ENCODE measurements around the gene NUTM2D.
A peak's percentile ranks its signal among the peaks of the same experiment; 100 is the strongest.
"Not testable (repeated sequence)": the region's sequence is repeated elsewhere in the genome, so short reads cannot be mapped to it uniquely, and the experiment has no call there.

NUTM2D gene, protein sequence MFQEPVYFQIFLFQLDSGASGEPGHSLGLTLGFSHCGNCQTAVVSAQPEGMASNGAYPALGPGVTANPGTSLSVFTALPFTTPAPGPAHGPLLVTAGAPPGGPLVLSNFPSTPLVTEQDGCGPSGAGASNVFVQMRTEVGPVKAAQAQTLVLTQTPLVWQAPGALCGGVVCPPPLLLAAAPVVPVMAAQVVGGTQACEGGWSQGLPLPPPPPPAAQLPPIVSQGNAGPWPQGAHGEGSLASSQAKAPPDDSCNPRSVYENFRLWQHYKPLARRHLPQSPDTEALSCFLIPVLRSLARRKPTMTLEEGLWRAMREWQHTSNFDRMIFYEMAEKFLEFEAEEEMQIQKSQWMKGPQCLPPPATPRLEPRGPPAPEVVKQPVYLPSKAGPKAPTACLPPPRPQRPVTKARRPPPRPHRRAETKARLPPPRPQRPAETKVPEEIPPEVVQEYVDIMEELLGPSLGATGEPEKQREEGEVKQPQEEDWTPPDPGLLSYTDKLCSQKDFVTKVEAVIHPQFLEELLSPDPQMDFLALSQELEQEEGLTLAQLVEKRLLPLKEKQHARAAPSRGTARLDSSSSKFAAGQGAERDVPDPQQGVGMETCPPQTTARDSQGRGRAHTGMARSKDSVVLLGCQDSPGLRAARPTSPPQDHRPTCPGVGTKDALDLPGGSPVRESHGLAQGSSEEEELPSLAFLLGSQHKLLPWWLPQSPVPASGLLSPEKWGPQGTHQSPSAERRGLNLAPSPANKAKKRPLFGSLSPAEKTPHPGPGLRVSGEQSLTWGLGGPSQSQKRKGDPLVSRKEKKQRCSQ

DNA sequence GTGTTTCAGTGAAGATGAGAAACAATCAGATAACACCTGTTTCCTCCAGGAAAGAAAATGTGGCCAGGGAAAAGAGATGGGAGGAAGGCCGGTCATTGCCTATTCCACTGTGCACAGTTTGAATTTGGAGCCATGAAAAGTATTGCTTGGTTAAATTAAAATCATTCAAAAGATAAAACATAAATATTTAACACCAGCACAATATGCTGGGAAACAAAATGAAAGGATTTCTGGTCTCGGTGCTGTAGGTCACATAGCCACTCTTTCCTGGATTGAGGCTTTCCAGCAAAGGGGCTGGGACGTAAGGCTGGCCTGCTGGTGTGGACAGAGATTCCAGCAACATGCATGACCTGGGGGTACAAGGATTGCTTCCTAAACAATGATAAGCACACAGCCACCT is at the start of gene NUTM2D:
Gene NUTM2D (plus strand): TSS at position 301 of the 400 bp plus-strand sequence. CDS start 522 bp downstream, outside the sequence.
- not testable (repeated sequence) for DNase-seq (ENCODE audit: low read depth in 2 of 2)

DNA sequence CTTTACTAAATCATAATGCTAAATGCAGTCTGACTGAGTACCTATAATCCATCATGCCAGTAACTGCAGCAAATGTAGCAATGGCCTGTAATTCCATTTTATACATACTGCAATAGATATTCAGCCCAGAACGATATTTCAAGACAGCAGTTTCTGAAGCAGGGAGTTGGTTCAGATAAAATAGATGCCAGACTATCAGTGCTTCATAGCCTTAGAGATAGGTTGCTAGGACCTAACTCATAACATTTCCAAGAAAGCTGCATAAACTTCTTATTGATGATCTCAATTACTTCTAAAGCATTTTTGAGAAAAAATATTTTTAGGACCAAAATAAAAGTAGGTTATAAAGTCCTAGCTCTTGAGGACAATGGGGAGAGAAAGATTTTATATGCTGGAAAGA is 48.8 kb upstream of the NUTM2D start:
- DNase-seq (ENCODE audit: low read depth in 2 of 2): not testable (repeated sequence)

DNA sequence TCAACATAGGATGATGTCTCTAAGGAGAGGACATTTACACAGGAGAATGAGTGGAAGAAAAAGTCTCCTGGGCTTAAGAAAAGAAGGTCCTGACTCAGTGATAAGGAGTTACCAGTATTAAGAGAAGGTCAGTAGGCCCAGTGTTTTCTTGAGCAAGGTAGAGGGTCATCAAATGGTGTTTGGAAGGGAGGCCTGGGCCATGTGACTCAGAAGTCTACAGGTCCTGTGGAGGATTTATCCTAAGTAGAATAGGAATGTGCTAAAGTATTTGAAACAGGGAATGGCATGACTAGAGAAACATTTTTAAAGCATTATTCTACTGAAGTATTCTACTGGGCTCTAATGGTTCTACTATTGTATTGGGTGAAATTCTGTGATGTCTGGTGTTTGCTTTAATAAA is 47.9 kb upstream of the NUTM2D start:
- DNase-seq (ENCODE audit: low read depth in 2 of 2): not testable (repeated sequence)

DNA sequence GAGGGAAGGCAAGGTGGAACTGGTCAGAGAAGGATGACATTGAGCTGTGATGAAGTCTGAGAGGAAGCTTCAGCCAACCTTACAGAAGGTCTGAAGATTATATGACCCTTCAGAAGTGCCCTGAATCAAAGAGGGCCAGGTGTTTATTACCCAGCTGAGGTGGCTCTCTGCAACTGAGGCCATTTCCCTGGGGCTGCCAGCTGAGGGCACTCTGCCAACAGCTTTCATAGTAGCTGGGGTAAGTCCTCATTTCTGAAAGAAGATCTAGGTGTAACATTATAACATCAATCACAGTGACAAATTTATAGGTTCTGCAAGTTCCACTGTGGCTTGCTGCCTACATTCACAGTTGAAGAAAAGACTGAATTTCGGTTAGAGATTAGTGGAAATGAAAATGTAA is 46.0 kb upstream of the NUTM2D start:
- DNase-seq (ENCODE audit: low read depth in 2 of 2): not testable (repeated sequence)

DNA sequence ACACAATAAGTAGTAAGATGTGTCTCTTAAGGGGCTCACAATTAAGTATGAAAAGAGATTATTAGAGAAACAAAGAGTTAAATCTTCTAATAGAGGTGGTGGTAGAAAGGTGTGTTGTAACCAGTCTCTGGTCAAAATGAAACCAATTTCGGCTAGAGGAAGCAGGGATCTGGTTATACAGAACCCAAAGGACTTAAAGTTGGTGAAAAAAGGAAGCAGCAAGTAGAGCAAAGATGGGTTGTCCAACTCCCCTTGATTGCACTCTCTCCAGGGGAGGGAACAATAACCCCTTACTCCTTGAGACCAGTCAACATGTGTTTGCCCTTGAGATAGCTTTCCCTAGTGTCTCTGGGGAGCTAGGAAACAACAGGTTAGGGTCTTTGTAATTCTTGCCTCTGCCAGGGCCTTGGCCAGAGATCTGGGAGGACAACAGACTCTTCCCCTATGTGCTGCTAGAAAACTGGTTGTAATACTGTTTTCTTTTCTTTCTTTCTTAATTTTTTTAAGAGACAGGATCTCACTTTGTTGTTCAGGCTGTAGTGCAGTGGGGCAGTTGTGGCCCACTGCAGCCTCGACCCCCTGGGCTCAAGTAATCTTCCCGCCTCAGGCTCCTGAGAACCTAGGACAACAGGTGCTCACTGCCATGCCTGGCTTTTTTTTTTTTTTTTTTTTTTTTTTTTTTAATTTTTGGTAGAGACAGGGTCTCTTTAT is 43.7 kb upstream of the NUTM2D start:
- DNase-seq (ENCODE audit: low read depth in 2 of 2): not testable (repeated sequence)

DNA sequence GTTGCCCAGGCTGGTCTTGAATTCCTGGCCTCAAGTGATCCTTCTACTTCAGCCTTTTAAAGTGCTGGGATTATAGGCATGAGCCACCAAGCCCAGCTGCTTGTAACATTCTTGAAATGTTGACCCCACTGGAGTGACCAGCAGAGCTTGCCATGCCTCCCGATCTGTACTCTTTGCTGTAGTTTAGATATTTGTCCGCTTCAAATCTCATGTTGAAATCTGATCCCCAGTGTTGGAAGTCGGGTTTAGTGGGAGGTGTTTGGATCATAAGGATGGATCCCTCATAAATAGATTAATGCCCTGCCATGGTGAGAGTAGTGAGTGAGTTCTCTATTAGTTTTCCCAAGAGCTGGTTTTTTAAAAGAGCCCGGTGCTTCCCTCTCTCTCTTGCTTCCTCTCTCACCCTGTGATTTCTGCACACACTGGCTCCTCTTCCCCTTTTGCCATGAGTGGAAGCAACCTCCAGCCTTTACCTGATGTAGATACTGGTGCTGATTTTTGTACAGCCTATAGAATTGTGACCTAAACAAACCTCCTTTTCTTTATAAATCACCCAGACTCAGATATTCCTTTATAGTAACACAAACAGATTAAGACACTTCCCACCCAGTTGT is 43.1 kb upstream of the NUTM2D start:
- DNase-seq (ENCODE audit: low read depth in 2 of 2): not testable (repeated sequence)

DNA sequence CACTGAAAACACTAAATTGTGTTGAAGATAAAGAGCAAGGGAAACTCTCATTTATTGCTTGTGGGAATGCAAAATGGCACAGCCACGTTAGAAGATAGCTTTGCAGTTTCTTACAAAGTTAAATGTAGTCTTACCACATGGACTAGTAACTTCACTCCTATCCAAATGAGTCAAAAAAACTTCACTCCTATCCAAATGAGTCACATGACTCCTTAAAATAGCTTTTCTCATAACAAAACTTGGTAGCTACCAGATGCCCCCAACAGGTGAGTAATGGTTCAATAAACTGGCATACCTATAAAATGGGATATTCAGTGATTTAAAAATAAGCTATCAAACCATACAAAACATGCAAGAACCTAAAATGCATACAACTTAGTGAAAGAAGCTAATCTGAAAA is 36.0 kb upstream of the NUTM2D start:
- not testable (repeated sequence) for DNase-seq (ENCODE audit: low read depth in 2 of 2)

DNA sequence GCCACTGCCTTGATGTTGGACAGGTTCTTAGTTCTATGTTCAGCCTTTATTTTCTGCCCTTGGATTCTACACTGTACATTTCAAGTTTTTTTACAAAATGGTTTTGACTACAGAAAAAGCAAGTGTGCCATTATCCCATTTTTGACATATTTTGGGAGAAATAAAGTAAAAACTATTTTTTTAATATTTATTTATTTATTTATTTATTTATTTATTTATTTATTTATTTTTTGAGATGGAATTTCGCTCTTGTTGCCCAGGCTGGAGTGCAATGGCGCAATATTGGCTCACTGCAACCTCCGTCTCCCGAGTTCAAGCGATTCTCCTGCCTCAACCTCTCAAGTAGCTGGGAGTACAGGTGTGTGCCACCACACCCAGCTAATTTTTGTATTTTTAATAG is 33.0 kb upstream of the NUTM2D start:
- not testable (repeated sequence) for DNase-seq (ENCODE audit: low read depth in 2 of 2)

DNA sequence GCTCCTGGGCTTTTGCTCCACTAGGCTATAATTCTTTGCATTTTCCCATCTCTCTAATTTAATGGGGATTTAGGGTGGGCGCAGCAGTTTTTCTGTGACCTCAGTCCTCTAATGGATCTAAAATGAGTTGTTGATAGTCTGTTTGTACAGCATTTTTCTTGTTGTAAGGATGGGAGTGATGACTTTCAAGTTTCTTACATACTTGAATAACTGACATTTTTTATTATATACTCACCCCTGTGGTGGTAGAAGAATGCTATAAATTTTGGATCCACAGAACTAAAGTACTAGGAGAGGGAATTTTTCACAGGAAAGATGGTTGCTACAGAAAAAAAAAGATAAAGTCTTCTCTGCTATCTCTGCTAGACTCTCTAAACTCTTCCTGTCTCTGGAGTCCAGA is 29.6 kb upstream of the NUTM2D start:
- DNase-seq (ENCODE audit: low read depth in 2 of 2): not testable (repeated sequence)

DNA sequence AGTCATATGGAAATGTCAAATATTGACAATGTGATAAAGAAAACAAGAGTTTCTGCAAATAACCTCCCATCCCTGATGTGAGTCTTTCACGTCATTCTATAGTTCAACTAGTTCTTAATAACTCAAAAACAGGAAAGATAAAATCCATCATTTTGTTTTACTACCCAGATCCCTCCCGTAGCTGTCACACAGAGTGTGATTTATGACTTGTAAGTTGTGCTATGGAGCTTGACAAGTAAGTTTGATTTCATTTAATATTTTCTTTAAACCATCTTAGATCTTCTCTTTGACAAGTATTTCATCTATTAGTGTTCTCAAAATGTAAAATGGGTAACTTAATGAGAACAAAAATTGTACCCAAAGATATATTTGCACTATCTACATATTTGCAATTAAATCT is 28.4 kb upstream of the NUTM2D start:
- not testable (repeated sequence) for DNase-seq (ENCODE audit: low read depth in 2 of 2)

DNA sequence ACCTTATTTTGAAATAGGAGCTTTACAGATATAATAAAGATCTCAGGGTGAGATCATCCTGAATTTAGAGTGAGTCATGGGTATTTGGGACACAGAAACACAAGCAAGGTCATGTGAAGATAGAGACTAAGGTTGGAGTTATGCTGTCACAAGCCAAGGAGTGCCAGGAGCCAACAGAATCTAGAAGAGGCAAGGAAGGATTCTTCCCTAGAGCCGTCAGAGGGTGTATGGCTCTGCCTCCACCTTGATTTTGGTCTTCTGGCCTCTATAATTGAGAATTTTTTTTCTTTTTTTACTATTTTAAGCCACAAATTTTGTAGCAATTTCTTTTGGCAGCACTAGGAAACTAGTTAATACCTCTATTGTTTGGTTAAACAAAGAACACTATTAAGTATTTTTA is 24.9 kb upstream of the NUTM2D start:
- DNase-seq (ENCODE audit: low read depth in 2 of 2): not testable (repeated sequence)

DNA sequence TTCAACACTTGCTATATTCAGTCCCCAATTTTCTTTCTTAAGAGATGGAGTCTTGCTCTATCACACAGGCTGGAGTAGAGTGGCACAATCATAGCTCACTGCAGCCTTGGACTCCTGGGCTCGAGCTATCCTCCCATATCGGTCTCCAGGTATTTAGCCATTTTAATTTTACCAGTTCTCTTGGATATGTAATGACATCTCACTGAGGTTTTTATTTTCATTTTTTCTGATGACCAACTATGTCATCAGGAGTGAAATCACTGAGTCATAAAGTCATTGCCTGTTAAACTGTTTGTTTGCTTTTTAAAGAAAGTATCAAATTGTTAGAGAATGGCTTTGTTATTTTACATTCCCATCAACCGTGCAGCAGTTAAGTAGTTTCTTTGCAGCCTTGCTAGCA is 17.1 kb upstream of the NUTM2D start:
- DNase-seq (ENCODE audit: low read depth in 2 of 2): not testable (repeated sequence)

DNA sequence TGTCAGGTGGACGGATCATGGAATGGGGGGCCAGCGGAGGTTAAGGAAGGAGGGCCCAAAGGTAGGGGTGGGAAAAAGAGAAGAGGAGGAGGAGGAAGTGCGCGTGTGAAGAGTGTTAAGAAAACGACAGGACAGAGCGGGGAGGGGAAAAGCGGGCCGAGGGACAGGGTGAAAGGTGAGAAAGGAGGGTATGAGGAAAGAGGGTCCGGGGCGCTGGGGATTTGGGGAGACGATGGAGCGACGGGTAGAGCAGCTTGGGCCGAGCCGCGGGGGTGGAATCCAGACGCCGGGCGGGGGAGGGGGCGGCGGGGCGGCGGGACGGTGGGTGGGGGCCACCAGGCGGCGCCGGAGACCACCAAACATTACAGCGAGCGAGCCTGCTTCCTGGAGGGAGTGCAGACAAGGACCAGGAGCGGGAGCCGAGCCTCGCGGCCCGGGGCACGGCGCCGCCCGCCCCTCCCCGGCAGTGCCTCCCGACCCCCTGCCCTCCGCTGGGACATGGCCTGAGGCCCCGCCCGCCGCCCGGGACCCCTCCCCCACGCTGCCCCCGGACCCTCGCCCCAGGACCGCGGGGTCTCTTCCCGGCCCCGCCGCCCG is 15.9 kb upstream of the NUTM2D start:
- DNase-seq (ENCODE audit: low read depth in 2 of 2): peak in 1 of 2 donors; percentile 1

DNA sequence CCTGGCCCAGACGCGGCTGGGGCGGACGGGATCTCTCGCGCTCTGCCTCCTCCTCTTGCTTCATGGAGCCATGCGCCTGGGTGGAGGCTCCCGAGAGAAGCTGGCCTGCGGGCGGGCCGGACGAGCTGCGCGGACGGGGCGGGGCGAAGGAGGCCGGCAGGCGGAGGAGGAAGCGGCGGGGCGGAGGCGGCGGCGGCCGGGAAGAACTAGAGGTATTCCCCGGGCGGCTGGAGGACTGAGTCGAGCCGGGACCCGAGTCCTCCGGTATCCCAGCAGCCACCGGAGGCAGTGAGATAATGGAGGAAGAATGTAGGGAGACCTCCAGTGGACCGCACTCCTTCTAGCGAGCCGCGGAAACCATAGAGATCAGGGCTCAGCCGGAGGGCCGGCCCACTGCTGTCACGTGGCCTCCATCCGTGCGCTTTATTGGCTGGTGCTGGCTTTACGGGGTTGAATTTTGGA is 15.3 kb upstream of the NUTM2D start:
- DNase-seq (ENCODE audit: low read depth in 2 of 2): peak; percentile 43 to 51

DNA sequence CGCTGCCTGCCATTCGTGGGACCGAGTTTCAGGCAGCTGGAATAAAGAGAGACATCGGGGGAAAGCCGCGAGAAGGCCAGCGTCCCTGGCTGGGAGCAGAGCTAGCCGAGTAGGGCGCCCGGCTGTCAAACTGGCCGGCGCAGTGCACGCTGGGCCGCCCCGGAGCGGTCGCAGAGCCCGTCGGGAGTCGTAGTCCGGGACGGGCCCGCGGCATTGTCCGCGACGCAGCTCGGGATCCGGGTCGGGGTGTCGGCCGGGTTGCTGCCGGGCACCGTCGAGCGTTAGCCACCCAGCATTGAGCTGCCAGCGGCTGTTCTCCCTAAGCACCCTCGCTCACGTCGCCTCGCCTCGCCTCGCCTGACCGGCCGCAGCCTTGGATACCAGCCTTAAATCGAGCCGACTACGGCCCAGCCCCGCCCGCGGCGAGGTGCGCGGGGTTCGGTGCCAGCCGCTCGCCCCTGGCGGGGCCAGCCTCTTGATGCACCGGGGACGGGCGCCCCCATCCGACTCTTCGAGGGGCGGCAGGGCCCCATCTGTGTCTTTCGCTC is 14.8 kb upstream of the NUTM2D start:
- DNase-seq (ENCODE audit: low read depth in 2 of 2): peak; percentile 54 to 67

DNA sequence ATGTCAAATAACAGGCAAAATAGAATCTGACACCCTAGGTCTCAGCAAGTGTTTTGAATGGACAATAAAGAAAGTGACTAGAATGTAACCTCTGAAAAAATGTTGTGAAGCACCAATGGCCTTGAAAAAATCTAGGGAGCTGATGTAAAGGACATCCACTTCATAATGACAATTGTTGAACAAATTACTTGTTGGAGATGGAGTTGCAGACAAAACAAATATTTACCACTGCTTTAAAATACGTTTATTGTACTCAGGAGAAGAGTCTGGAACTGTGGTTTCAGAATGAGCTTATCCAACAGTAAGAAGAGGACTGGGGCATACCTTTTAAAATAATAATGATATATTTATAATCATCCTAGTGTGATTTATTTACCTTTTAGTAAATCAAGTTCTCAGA is 11.8 kb upstream of the NUTM2D start:
- DNase-seq (ENCODE audit: low read depth in 2 of 2): not testable (repeated sequence)

DNA sequence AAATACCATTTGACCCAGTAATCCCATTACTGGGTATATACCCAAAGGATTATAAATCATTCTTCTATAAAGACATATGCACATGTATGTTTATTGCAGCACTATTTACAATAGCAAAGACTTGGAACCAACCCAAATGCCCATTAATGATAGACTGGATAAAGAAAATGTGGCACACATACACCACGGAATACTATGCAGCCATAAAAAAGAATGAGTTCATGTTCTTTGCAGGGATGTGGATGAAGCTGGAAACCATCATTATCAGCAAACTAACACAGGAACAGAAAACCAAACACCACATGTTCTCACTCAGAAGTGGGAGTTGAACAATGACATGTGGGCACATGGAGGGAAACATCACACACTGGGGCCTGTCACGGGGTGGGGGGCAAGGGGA is 7.4 kb upstream of the NUTM2D start:
- DNase-seq (ENCODE audit: low read depth in 2 of 2): not testable (repeated sequence)

DNA sequence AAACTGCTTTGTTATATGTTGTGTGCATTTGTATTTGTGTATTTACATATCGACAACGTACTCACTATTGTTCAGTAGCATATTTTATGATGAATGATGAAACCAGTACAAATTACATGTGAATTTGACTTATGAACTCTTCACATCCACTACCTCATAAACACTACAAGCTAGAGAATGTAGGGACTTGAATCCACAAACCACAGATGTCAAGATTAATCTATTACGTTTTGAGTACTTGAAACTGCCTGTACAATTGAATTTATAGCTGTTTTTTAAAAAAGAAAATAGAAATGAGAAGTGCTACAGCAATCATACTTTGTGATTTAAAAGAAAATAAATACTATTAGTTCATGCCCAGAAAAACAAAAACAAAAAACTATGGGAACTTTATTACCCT is 4.7 kb upstream of the NUTM2D start:
- not testable (repeated sequence) for DNase-seq (ENCODE audit: low read depth in 2 of 2)

DNA sequence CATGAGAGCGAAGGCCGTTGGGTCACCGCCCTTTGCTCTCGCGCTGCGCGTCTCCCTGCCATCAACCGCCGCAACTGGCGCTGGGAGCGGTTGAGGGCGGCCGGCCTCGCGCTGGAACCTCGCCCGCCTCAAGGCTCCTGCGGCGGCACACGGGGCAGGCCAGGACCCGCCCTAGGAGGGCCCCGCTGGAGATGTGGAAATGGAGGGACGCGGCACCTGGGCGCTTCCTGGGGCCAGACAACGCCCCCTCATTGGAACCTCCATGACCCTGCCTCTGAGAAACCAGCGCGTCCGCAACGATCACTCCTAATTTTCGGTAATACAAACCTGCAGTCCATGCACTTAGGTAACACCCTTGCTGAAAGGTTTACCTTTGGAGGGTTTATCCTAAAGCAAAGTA is 2.4 kb upstream of the NUTM2D start:
- DNase-seq (ENCODE audit: low read depth in 2 of 2): not testable (repeated sequence)

DNA sequence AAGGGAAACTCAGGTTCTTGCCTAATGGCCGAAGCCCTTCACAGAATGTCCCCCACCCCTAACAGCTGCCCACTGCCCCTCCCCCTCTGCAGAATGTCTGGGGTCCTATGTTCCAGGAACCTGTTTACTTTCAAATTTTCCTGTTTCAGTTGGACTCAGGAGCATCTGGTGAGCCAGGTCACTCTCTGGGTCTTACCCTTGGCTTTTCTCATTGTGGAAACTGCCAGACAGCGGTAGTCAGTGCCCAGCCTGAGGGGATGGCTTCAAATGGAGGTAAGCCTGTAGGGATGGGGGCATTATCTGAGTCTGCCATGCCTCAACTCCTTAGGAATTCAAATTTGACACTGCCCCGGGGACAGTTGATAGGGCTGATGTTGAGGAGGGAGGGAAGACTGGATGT is 615 bp downstream of the NUTM2D start:
- not testable (repeated sequence) for DNase-seq (ENCODE audit: low read depth in 2 of 2)
